Activated CD4-positive, CD25-positive, alpha-beta regulatory T cell (primary cell): Measurements from ENCODE around the gene RABAC1.
"Not testable (repeated sequence)": the region's sequence is repeated elsewhere in the genome, so short reads cannot be mapped to it uniquely, and the experiment has no call there.

Experiments used
- DNase-seq, 4 experiments: peaks; one replicate each; lab custom pipeline; 2025; lab: John Stamatoyannopoulos, UW

The RABAC1 gene

GRCh38 chr19:41945135-41945766 is 13.9 kb downstream of the RABAC1 start:
- DNase-seq, result peak; percentile 61 to 77 (median 74)

- no peak for DNase-seq
Observed at GRCh38 chr19:41944336-41944735, 14.8 kb downstream of the RABAC1 start.

GRCh38 chr19:41941410-41942202 is 17.5 kb downstream of the RABAC1 start:
- DNase-seq, result no peak

GRCh38 chr19:41940731-41941409 is 18.3 kb downstream of the RABAC1 start:
- DNase-seq, result no peak

- DNase-seq, result peak; percentile 20 to 45 (median 30)
Observed at GRCh38 chr19:41939861-41940730, 19.0 kb downstream of the RABAC1 start.

- not testable (repeated sequence) for DNase-seq
Observed at GRCh38 chr19:41939209-41939608, 19.9 kb downstream of the RABAC1 start.

GRCh38 chr19:41937525-41938468 is 21.3 kb downstream of the RABAC1 start:
- no peak for DNase-seq

GRCh38 chr19:41936961-41937360 is 22.2 kb downstream of the RABAC1 start:
- DNase-seq, result no peak

GRCh38 chr19:41936416-41936850 is 22.7 kb downstream of the RABAC1 start:
- DNase-seq, result no peak

GRCh38 chr19:41935760-41936415 is 23.2 kb downstream of the RABAC1 start:
- DNase-seq, result no peak

GRCh38 chr19:41934849-41935374 is 24.2 kb downstream of the RABAC1 start:
- DNase-seq, result peak; percentile 54 to 73 (median 64)

- DNase-seq, result no peak
Observed at GRCh38 chr19:41933693-41934426, 25.3 kb downstream of the RABAC1 start.

GRCh38 chr19:41932720-41933332 is 26.3 kb downstream of the RABAC1 start:
- no peak for DNase-seq

GRCh38 chr19:41932259-41932719 is 26.8 kb downstream of the RABAC1 start:
- no peak for DNase-seq

- DNase-seq, result no peak
Observed at GRCh38 chr19:41930926-41931592, 28.1 kb downstream of the RABAC1 start.

GRCh38 chr19:41930322-41930722 is 28.8 kb downstream of the RABAC1 start:
- DNase-seq, result no peak

GRCh38 chr19:41929536-41930071 is 29.5 kb downstream of the RABAC1 start:
- no peak for DNase-seq
